HepG2 (cell line): ENCODE measurements around the gene HNRNPA1L2. TPM values are rescaled to one million over a fixed set of nuclear protein-coding genes. Genes with fewer than 3 reads are reported as not detected.

Source experiments
- ADNP ChIP-seq: sonication (generic); formaldehyde crosslinking; IDR thresholded peaks from 2 replicates; pipeline ENCODE4 v1.4.0; 2020; ENCODE audit warnings: missing genetic modification reagents
- FUBP1 ChIP-seq: sonication (generic); formaldehyde crosslinking; IDR thresholded peaks from 2 replicates; pipeline ENCODE4 v1.5.1; 2020; ENCODE audit warnings: missing genetic modification reagents, mild to moderate bottlenecking, borderline replicate concordance
- GLMP ChIP-seq: sonication (generic); formaldehyde crosslinking; IDR thresholded peaks from 2 replicates; pipeline ENCODE4 v1.9.0; 2021; ENCODE audit warnings: missing genetic modification reagents, mild to moderate bottlenecking, borderline replicate concordance
- MLLT10 ChIP-seq: sonication (generic); formaldehyde crosslinking; IDR thresholded peaks from 2 replicates; pipeline ENCODE4 v1.4.0; 2020; ENCODE audit warnings: missing genetic modification reagents
- PHF8 ChIP-seq: sonication (generic); formaldehyde crosslinking; IDR thresholded peaks from 2 replicates; pipeline ENCODE4 v1.5.0; 2020; ENCODE audit warnings: missing genetic modification reagents
- POLR2G ChIP-seq: fragments of 200-400 bp; formaldehyde crosslinking; IDR thresholded peaks from 2 replicates; pipeline ENCODE4 v1.6.1; 2018; ENCODE audit warnings: mild to moderate bottlenecking, low read depth, low read length, moderate library complexity
- RARA ChIP-seq: IDR thresholded peaks from 2 replicates; pipeline ENCODE4 v1.6.1; 2016; ENCODE audit warnings: missing genetic modification reagents, missing compliant biosample characterization
- SALL1 ChIP-seq: sonication (generic); formaldehyde crosslinking; IDR thresholded peaks from 2 replicates; pipeline ENCODE4 v1.8.0; 2022; ENCODE audit warnings: mild to moderate bottlenecking, missing genetic modification reagents
- SAP130 ChIP-seq: IDR thresholded peaks from 2 replicates; pipeline ENCODE4 v1.6.1; 2016; ENCODE audit warnings: low read depth
- SP1 ChIP-seq, 2 experiments: fragments of 450-650 bp in 1 of 2; sonication (generic) in 1 of 2; formaldehyde crosslinking in 1 of 2; IDR thresholded peaks; 2 replicates each; pipeline versions ENCODE4 v1.4.0 to v1.6.1; 2016 to 2020; ENCODE audit warnings: missing genetic modification reagents in 1 of 2
- WIZ ChIP-seq: sonication (generic); formaldehyde crosslinking; IDR thresholded peaks from 2 replicates; pipeline ENCODE4 v1.5.1; 2020; ENCODE audit warnings: mild to moderate bottlenecking, missing genetic modification reagents
- YEATS4 ChIP-seq: sonication (generic); formaldehyde crosslinking; IDR thresholded peaks from 2 replicates; pipeline ENCODE4 v1.4.0; 2020; ENCODE audit warnings: missing genetic modification reagents, borderline replicate concordance
- ZBTB7A ChIP-seq: sonication (generic); formaldehyde crosslinking; IDR thresholded peaks from 2 replicates; pipeline ENCODE4 v1.8.0; 2022; ENCODE audit warnings: mild to moderate bottlenecking, missing genetic modification reagents
- ZFP37 ChIP-seq: sonication (generic); formaldehyde crosslinking; IDR thresholded peaks from 2 replicates; pipeline ENCODE4 v1.4.0; 2020; ENCODE audit warnings: missing genetic modification reagents, borderline replicate concordance
- ZIK1 ChIP-seq: sonication (generic); formaldehyde crosslinking; IDR thresholded peaks from 2 replicates; pipeline ENCODE4 v1.5.0; 2020; ENCODE audit warnings: mild to moderate bottlenecking, low read depth, missing genetic modification reagents, borderline replicate concordance
- ZNF264 ChIP-seq: sonication (generic); formaldehyde crosslinking; IDR thresholded peaks from 2 replicates; pipeline ENCODE4 v1.4.0; 2020; ENCODE audit warnings: missing genetic modification reagents
- ZNF274 ChIP-seq: sonication (generic); formaldehyde crosslinking; IDR thresholded peaks from 2 replicates; pipeline ENCODE4 v1.5.1; 2020; ENCODE audit warnings: mild to moderate bottlenecking, missing genetic modification reagents
- ZNF280D ChIP-seq: sonication (generic); formaldehyde crosslinking; IDR thresholded peaks from 2 replicates; pipeline ENCODE4 v1.5.1; 2020; ENCODE audit warnings: mild to moderate bottlenecking, missing genetic modification reagents
- ZNF430 ChIP-seq: sonication (generic); formaldehyde crosslinking; IDR thresholded peaks from 2 replicates; pipeline ENCODE4 v1.9.0; 2021; ENCODE audit warnings: mild to moderate bottlenecking, missing genetic modification reagents
- ZNF761 ChIP-seq: sonication (generic); formaldehyde crosslinking; conservative IDR thresholded peaks from 2 replicates; pipeline ENCODE4 v1.4.0; 2020; ENCODE audit warnings: mild to moderate bottlenecking, missing genetic modification reagents
- ZNF792 ChIP-seq: IDR thresholded peaks from 2 replicates; pipeline ENCODE4 v1.6.1; 2016
- ZNF83 ChIP-seq: sonication (generic); formaldehyde crosslinking; IDR thresholded peaks from 2 replicates; pipeline ENCODE4 v1.4.0; 2020; ENCODE audit warnings: missing genetic modification reagents, mild to moderate bottlenecking, borderline replicate concordance
- ZSCAN31 ChIP-seq: sonication (generic); formaldehyde crosslinking; IDR thresholded peaks from 2 replicates; pipeline ENCODE4 v1.5.0; 2020; ENCODE audit warnings: low read depth, mild to moderate bottlenecking, missing genetic modification reagents
- polyA plus RNA-seq, 8 experiments: library from polyadenylated mRNA; depleted of rRNA in 3 of 8; stranded (reverse) in 7 of 8; unstranded in 1 of 8; fragments of >200 nt; fragmentation: Illumina TruSeq in 4 of 8; extraction: Trizol in 4 of 8; gene quantifications; 2 replicates each; pipeline versions ENCODE4 v1.2.1 to v1.2.3, GENCODE V29; 2011 to 2016; ENCODE audit warnings: low read depth in 4 of 8, missing spikeins in 1 of 8, mixed read lengths in 1 of 8; ENCODE audit not compliant: insufficient read depth in 1 of 8
- total RNA-seq, 5 experiments: library from RNA; depleted of rRNA; stranded (reverse); fragments of >200 nt; fragmentation: Illumina TruSeq; extraction: Trizol; gene quantifications; 2 replicates each; pipeline ENCODE4 v1.2.3, GENCODE V29; 2016; ENCODE audit warnings: low read depth in 1 of 5

HNRNPA1L2 gene
- total and polyA plus RNA-seq, 2 of the 13 experiments (the other 11 are each of a cell fraction or from before 2014, with no cell fraction given), result 3.6 to 7.1 TPM

GRCh38 chr13:52617070-52618060 is 24.9 kb upstream of the HNRNPA1L2 start (continued):
- 0 out of 2 replicates have a peak, but pooled peaks have one; percentile 33 for TF ChIP-seq GLMP (CRISPR knock-in tag)
- peak; percentile 66; the same call in 1 of the 2 replicates for TF ChIP-seq ZNF274 (CRISPR knock-in tag)
- peak; percentile 77; the same call in 1 of the 2 replicates for TF ChIP-seq ZNF430 (CRISPR knock-in tag)
- TF ChIP-seq MLLT10 (CRISPR knock-in tag), result no peak
- peak; percentile 73; the same call in 1 of the 2 replicates for TF ChIP-seq ZNF280D (CRISPR knock-in tag)
- 0 out of 2 replicates have a peak, but pooled peaks have one; percentile 63 for TF ChIP-seq ZNF761
- TF ChIP-seq PHF8, result peak; percentile 73; the same call in 1 of the 2 replicates
- peak; percentile 49; the same call in 1 of the 2 replicates for TF ChIP-seq ZFP37 (CRISPR knock-in tag)
- TF ChIP-seq RARA, result peak; percentile 33
- peak; percentile 66; the same call in 1 of the 2 replicates for TF ChIP-seq ZSCAN31 (CRISPR knock-in tag)
- TF ChIP-seq SP1 (IDR thresholded peaks at IDR 0.05), result no peak
- peak; percentile 54; the same call in 1 of the 2 replicates for TF ChIP-seq SP1 (CRISPR knock-in tag; IDR thresholded peaks at IDR 0.05)
- peak; percentile 19 for TF ChIP-seq ZNF264
- peak; percentile 78 for TF ChIP-seq YEATS4 (CRISPR knock-in tag)
- TF ChIP-seq SALL1, result peak; percentile 89
- TF ChIP-seq POLR2G, result peak; percentile 87
- no peak for TF ChIP-seq ADNP
- peak; percentile 89 for TF ChIP-seq SAP130 (CRISPR knock-in tag)
- TF ChIP-seq ZNF792, result peak; percentile 88
- 0 out of 2 replicates have a peak, but pooled peaks have one; percentile 68 for TF ChIP-seq ZBTB7A (CRISPR knock-in tag)
- no peak for TF ChIP-seq ZIK1
- no peak for TF ChIP-seq FUBP1 (CRISPR knock-in tag)
- TF ChIP-seq ZNF83 (CRISPR knock-in tag), result no peak
- TF ChIP-seq WIZ (CRISPR knock-in tag), result no peak
